T-helper 1 cell treated with Interleukin-12 subunit alpha and Interleukin-12 subunit beta and Interleukin-4 antibody, amounts not matched to agents 30 μg/mL and 1 μg/mL, for 36 hours (primary cell): ENCODE results near the gene PRSS58.

ENCODE experiments used
- H3K27ac Mint-ChIP-seq: one replicate; pipeline ENCODE4 v1.8.0; 2021; ENCODE audit warnings: mild to moderate bottlenecking, mixed read lengths
- H3K27me3 Mint-ChIP-seq: one replicate; pipeline ENCODE4 v1.8.0; 2021; ENCODE audit warnings: low read depth, mixed read lengths
- H3K36me3 Mint-ChIP-seq: one replicate; pipeline ENCODE4 v1.8.0; 2021; ENCODE audit warnings: low read depth, mixed read lengths
- H3K4me1 Mint-ChIP-seq: one replicate; pipeline ENCODE4 v1.8.0; 2021; ENCODE audit warnings: low read depth, mixed read lengths
- H3K4me3 Mint-ChIP-seq: one replicate; pipeline ENCODE4 v1.8.0; 2021; ENCODE audit warnings: mild to moderate bottlenecking, moderate library complexity, mixed read lengths
- H3K9me3 Mint-ChIP-seq: one replicate; pipeline ENCODE4 v1.8.0; 2021; ENCODE audit warnings: mixed read lengths

PRSS58 gene

DNA sequence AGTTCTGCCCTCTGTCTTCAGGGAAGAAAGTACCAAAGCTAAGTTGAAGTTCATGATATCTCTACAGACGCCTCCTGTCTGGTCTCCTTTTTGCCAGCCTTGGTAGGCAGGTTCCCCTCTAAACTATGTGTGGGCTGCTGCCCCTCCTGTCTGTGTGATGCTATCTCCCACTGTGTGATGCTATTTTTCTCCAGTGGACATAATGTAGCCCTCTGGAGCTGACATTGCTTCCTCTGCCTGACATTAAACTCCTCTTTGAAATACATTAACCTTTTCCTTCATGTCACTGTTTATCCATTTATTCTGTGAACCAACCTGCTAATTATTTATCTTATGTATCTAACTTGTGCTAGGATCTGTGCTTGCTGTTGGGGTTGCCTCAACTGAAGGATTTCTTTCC, at the start of gene PRSS58:
PRSS58 (minus strand) TSS at position 101 of the 400 bp plus-strand sequence. CDS start 351 bp downstream, outside the sequence.
- peaks cover 4% of the 10 kb centered on the region for H3K27me3 Mint-ChIP-seq
- no peaks in the 10 kb centered on the region for H3K4me1 Mint-ChIP-seq
- H3K36me3 Mint-ChIP-seq = no peaks in the 10 kb centered on the region
- H3K9me3 Mint-ChIP-seq = no peaks in the 10 kb centered on the region
- H3K27ac Mint-ChIP-seq = no peak within 1 kb of the TSS
- no peak within 1 kb of the TSS for H3K4me3 Mint-ChIP-seq

DNA sequence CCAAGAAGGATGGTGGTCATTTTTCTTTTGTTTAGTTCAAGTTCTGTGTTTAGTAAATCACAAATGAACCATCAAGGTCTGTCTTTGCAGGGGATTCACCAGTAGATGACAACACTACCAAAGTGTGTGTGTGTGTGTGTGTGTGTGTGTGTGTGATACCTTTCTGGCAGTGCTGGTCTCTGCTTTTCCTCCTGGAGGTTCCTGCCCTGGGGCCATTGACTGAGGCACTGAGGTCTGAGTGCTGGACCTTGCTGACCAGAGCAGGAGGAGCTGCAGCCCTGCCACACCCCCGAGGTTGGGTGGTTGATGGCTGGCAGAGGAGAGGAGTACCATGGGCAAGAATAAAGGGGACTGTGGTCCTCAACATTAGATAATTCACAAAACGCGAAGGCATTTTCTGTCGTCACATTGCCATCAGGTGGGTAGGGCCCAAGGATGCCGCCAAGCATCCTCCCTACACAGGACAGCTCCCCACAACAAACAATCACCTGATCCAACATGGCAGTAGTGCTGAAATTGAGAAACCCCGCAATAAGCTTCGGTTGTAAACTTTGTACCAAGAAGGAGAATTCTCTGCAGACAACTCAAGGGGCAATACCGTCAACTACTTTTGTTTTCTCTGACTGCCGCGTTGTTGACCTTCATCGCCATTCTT, 49.5 kb upstream of the PRSS58 start:
- H3K27ac Mint-ChIP-seq = no peak overlapping the region
- peaks cover 27% of the 10 kb centered on the region for H3K27me3 Mint-ChIP-seq
- H3K4me3 Mint-ChIP-seq = no peak overlapping the region
- no peaks in the 10 kb centered on the region for H3K36me3 Mint-ChIP-seq
- peaks cover 2% of the 10 kb centered on the region for H3K4me1 Mint-ChIP-seq
- H3K9me3 Mint-ChIP-seq = no peaks in the 10 kb centered on the region

DNA sequence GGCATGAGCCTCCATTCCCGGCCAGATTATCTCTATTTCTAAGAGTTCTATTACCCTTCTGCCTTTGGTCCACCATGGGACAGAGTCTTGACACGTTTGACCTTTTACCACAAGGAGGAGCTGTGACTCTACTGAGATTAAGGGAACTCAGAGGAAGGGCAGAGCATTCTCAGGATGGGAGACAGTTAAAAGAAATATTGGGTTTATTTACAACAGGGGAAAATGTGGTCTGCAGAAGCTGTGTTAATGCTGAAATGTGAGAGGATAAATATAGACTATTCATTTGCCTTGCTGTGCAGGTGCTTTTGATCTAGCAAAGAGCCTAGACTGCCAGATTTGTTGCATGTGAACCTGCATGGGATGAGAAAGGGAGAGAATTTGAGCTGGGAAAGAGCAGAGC, 45.8 kb upstream of the PRSS58 start:
- H3K27me3 Mint-ChIP-seq = peaks cover 11% of the 10 kb centered on the region
- H3K4me1 Mint-ChIP-seq = peaks cover 7% of the 10 kb centered on the region
- no peak overlapping the region for H3K27ac Mint-ChIP-seq
- no peaks in the 10 kb centered on the region for H3K36me3 Mint-ChIP-seq
- H3K9me3 Mint-ChIP-seq = no peaks in the 10 kb centered on the region
- H3K4me3 Mint-ChIP-seq = no peak overlapping the region

- Mint-ChIP-seq H3K27me3 (peaks cover 16% of the 10 kb centered on the region), H3K36me3 (no peaks in the 10 kb centered on the region), H3K4me1 (peaks cover 7% of the 10 kb centered on the region), H3K9me3 (no peaks in the 10 kb centered on the region), H3K4me3 (no peak overlapping the region), H3K27ac (no peak overlapping the region)
Measured at GRCh38 chr7:142301923-142302550, 44.2 kb upstream of the PRSS58 start.

- H3K4me1 Mint-ChIP-seq = peaks cover 7% of the 10 kb centered on the region
- H3K27me3 Mint-ChIP-seq = peaks cover 16% of the 10 kb centered on the region
- H3K9me3 Mint-ChIP-seq = no peaks in the 10 kb centered on the region
- H3K4me3 Mint-ChIP-seq = no peak overlapping the region
- H3K36me3 Mint-ChIP-seq = no peaks in the 10 kb centered on the region
- peak overlapping the region; percentile 23 for H3K27ac Mint-ChIP-seq
Measured at GRCh38 chr7:142301299-142301698, 43.4 kb upstream of the PRSS58 start.

DNA sequence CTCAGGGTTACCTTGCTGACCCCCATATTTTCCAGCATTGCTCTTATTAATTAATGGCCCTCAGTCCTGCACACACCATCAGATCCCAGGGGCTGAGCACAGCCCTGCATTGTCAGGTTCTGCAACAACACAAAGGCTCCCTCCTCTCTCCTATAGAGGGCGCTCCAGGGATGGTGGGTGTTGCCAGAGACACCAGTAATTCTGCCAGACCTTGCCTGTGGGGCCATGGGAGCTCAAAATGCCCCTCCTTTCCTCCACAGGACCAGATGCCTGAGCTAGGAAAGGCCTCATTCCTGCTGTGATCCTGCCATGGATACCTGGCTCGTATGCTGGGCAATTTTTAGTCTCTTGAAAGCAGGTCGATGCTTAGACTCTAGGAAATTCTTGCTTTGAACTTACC, 42.8 kb upstream of the PRSS58 start:
- no peaks in the 10 kb centered on the region for H3K9me3 Mint-ChIP-seq
- no peaks in the 10 kb centered on the region for H3K36me3 Mint-ChIP-seq
- H3K27ac Mint-ChIP-seq = peak overlapping the region; percentile 23
- peaks cover 16% of the 10 kb centered on the region for H3K27me3 Mint-ChIP-seq
- H3K4me1 Mint-ChIP-seq = peaks cover 7% of the 10 kb centered on the region
- H3K4me3 Mint-ChIP-seq = no peak overlapping the region

DNA sequence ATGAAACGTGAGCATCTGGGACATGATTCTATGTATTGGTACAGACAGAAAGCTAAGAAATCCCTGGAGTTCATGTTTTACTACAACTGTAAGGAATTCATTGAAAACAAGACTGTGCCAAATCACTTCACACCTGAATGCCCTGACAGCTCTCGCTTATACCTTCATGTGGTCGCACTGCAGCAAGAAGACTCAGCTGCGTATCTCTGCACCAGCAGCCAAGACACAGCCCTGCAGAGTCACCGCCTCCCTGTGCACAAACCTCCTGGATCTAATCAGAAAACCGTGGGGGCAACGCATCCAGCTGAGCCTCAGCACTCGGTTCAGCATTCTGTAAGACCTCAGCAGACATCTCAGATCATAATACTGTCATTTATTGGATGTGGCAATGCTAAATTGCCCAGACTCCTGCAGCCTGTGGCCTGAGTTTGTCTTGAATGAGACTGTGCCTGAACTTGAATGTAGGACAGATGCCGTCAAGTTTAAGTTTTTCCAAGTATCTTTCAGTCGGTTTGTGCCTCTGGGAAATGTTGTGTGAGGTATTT, 41.5 kb upstream of the PRSS58 start:
- no peak overlapping the region for H3K27ac Mint-ChIP-seq

GRCh38 chr7:142298627-142299026, 40.8 kb upstream of the PRSS58 start:
- Mint-ChIP-seq H3K36me3 (no peaks in the 10 kb centered on the region), H3K27me3 (peaks cover 14% of the 10 kb centered on the region), H3K27ac (no peak overlapping the region)

More for the DNA sequence above, 41.5 kb upstream of the PRSS58 start:
- Mint-ChIP-seq H3K4me3 (peak overlapping the region; percentile 38), H3K27me3 (peaks cover 16% of the 10 kb centered on the region), H3K9me3 (no peaks in the 10 kb centered on the region), H3K36me3 (no peaks in the 10 kb centered on the region), H3K4me1 (peaks cover 7% of the 10 kb centered on the region)

DNA sequence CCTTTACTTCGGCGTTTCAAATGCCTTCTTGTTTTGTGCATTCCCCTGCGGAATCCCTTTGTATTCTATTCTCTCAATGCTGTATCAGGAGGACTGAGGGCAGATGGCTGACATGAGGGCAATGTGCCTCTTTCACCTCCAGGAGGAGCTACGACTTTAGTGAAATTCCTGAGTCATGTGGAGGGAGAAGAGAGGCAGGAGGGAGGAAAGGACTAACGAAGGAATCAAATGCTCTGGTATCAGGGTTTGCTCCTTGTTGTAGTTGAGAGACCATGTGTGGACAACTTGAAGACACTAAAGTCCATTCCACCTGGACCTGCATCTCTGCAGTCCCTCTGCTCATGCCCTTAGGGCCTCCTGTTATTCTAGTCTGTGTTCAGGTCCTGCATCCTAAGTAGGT, 40.2 kb upstream of the PRSS58 start:
- H3K27ac Mint-ChIP-seq = no peak overlapping the region
- peaks cover 11% of the 10 kb centered on the region for H3K27me3 Mint-ChIP-seq
- H3K9me3 Mint-ChIP-seq = no peaks in the 10 kb centered on the region
- no peak overlapping the region for H3K4me3 Mint-ChIP-seq
- H3K4me1 Mint-ChIP-seq = peaks cover 5% of the 10 kb centered on the region
- H3K36me3 Mint-ChIP-seq = no peaks in the 10 kb centered on the region

More at GRCh38 chr7:142298627-142299026, 40.8 kb upstream of the PRSS58 start:
- Mint-ChIP-seq H3K9me3 (no peaks in the 10 kb centered on the region), H3K4me3 (no peak overlapping the region), H3K4me1 (peaks cover 6% of the 10 kb centered on the region)

GRCh38 chr7:142280263-142280662, 22.4 kb upstream of the PRSS58 start:
- peaks cover 40% of the 10 kb centered on the region for H3K27me3 Mint-ChIP-seq

DNA sequence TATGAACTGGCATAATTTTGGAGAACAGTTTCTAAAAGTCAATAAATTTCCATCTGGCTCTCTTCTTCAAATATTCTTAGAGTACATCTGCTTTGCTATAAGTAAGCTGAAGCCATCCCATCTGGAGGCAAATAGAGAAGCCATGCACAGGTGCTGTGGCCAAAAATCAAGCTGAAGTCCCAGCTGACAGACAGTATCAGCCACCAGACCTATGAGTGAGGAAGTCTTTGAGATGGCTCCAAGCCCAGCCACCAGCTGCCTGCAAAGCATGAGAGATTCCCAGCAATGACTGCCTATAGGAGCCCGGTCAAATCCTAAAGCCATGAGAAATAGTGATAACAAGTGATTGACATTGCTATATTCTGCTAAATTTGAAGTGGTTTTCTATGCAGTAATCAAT, 21.7 kb upstream of the PRSS58 start:
- Mint-ChIP-seq H3K9me3 (peaks cover 15% of the 10 kb centered on the region), H3K27me3 (peaks cover 40% of the 10 kb centered on the region), H3K4me1 (no peaks in the 10 kb centered on the region), H3K36me3 (no peaks in the 10 kb centered on the region), H3K4me3 (no peak overlapping the region), H3K27ac (no peak overlapping the region)

More at GRCh38 chr7:142280263-142280662, 22.4 kb upstream of the PRSS58 start:
- H3K4me1 Mint-ChIP-seq = no peaks in the 10 kb centered on the region
- H3K4me3 Mint-ChIP-seq = no peak overlapping the region
- H3K36me3 Mint-ChIP-seq = no peaks in the 10 kb centered on the region
- peaks cover 10% of the 10 kb centered on the region for H3K9me3 Mint-ChIP-seq
- H3K27ac Mint-ChIP-seq = no peak overlapping the region

DNA sequence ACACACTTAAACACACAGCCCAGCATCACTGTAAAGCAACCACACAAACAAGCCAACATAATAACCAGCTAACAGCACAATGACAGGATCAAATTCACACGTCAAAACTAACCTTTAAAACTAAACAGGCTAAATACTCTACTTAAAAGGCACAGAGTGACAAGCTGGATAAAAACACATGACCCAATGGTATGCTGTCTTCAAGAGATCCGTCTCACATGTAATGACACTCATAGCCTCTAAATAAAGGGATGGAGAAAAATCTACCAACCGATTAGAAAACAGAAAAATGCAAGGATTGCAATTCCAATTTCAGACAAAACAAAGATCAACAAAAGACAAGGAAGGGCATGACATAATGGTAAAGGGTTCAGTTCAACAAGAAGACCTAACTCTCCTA, 17.2 kb upstream of the PRSS58 start:
- peaks cover 27% of the 10 kb centered on the region for H3K27me3 Mint-ChIP-seq
- H3K4me1 Mint-ChIP-seq = no peaks in the 10 kb centered on the region

GRCh38 chr7:142272841-142273240, 15.0 kb upstream of the PRSS58 start:
- H3K4me3 Mint-ChIP-seq = no peak overlapping the region
- no peaks in the 10 kb centered on the region for H3K4me1 Mint-ChIP-seq
- H3K27ac Mint-ChIP-seq = no peak overlapping the region
- H3K9me3 Mint-ChIP-seq = peaks cover 15% of the 10 kb centered on the region
- no peaks in the 10 kb centered on the region for H3K36me3 Mint-ChIP-seq
- peaks cover 20% of the 10 kb centered on the region for H3K27me3 Mint-ChIP-seq

More for the DNA sequence above, 17.2 kb upstream of the PRSS58 start:
- H3K27ac Mint-ChIP-seq = no peak overlapping the region
- no peaks in the 10 kb centered on the region for H3K36me3 Mint-ChIP-seq
- peaks cover 15% of the 10 kb centered on the region for H3K9me3 Mint-ChIP-seq
- no peak overlapping the region for H3K4me3 Mint-ChIP-seq

- H3K4me3 Mint-ChIP-seq = no peak overlapping the region
- H3K4me1 Mint-ChIP-seq = no peaks in the 10 kb centered on the region
- no peaks in the 10 kb centered on the region for H3K9me3 Mint-ChIP-seq
- no peak overlapping the region for H3K27ac Mint-ChIP-seq
- no peaks in the 10 kb centered on the region for H3K27me3 Mint-ChIP-seq
- H3K36me3 Mint-ChIP-seq = no peaks in the 10 kb centered on the region
Measured at GRCh38 chr7:142263598-142264380, 5.9 kb upstream of the PRSS58 start.
